Prostate gland (tissue), 2 donors: ENCODE data around the gene AMOTL1. TPM values are rescaled to one million over a fixed set of nuclear protein-coding genes. Genes with fewer than 3 reads are reported as not detected.

Source experiments
- DNase-seq: peaks from one replicate; pipeline ENCODE4 v3.0.0-alpha.2; 2019; ENCODE audit warnings: low spot score
- H3K27ac ChIP-seq, 2 donors: fragments of 200-600 bp; sonication (generic); 2 replicates each; pipeline ENCODE4 v1.5.1; 2017 to 2019
- H3K27me3 ChIP-seq: fragments of 200-600 bp; sonication (generic); replicated peaks from 2 replicates; pipeline ENCODE4 v1.5.1; 2019; ENCODE audit not compliant: insufficient read depth
- H3K36me3 ChIP-seq, 2 donors: fragments of 200-600 bp; sonication (generic); 1 replicate in 1 of 2; 2 replicates in 1 of 2; pipeline versions ENCODE4 v1.5.1 to v1.8.1; 2017 to 2019
- H3K4me1 ChIP-seq: fragments of 200-600 bp; sonication (generic); replicated peaks from 2 replicates; pipeline ENCODE4 v1.5.1; 2019
- H3K4me3 ChIP-seq, 2 donors: fragments of 200-600 bp; sonication (generic); 2 replicates each; pipeline ENCODE4 v1.5.1; 2017 to 2019
- H3K9me3 ChIP-seq: fragments of 200-600 bp; sonication (generic); 2 replicates; pipeline ENCODE4 v1.5.1; 2017
- CTCF ChIP-seq, 4 experiments: fragments of 200-600 bp in 2 of 4; fragments of 450-650 bp in 2 of 4; sonication (generic) in 2 of 4; IDR thresholded peaks; 1 replicate in 3 of 4; 2 replicates in 1 of 4; pipeline ENCODE4 v1.5.1; 2016 to 2019; ENCODE audit warnings: antibody characterized with exemption in 4 of 4, mild to moderate bottlenecking in 2 of 4, moderate library complexity in 2 of 4
- POLR2A ChIP-seq: fragments of 450-650 bp; IDR thresholded peaks from one replicate; pipeline ENCODE4 v1.6.1; 2016; ENCODE audit warnings: antibody characterized with exemption, mild to moderate bottlenecking
- POLR2AphosphoS5 ChIP-seq: sonication (generic); formaldehyde crosslinking; IDR thresholded peaks from one replicate; pipeline ENCODE4 v1.6.1; 2017; ENCODE audit warnings: antibody characterized with exemption
- WGBS: methylation state at CpG from one replicate; pipeline ENCODE4 v1.1.5; 2018; 5-methylcytosine and 5-hydroxymethylcytosine counted together
- intact Hi-C: fragments of 100-400 bp; cut with DNase I; formaldehyde crosslinking; loops from one replicate; pipeline ENCODE4 v1.14.2; 2022
- total RNA-seq, 2 donors: library from RNA; depleted of rRNA; stranded (reverse); fragments of >200 nt; gene quantifications; one replicate each; pipeline ENCODE4 v1.1.0, GENCODE V29; 2016

Gene AMOTL1
- total RNA-seq, 2 donors from 2014 or later, result 49.2 to 67.2 TPM

- TF ChIP-seq POLR2AphosphoS5 (no peak), CTCF (IDR thresholded peaks at IDR 0.05) (no peak), POLR2A (no peak)
- WGBS, result 53% methylated on average over 5 of the region's 5 CpGs
- intact Hi-C loops, result loop anchor here (5.0 to 10.0 kb wide), 2 partner anchors 109 to 252 kb away; partner anchors contain the start of gene AMOTL1
- Histone ChIP-seq H3K27me3 (no peaks in the 10 kb centered on the region), H3K4me1 (no peaks in the 10 kb centered on the region), H3K36me3 (no peaks in the 10 kb centered on the region), H3K27ac (no peak overlapping the region), H3K4me3 (no peak overlapping the region), H3K9me3 (no peaks in the 10 kb centered on the region)
- DNase-seq, result no peak
These were observed 105.9 kb downstream of the AMOTL1 start for GRCh38 chr11:94873916-94874540.

GRCh38 chr11:94876222-94876621, 108.1 kb downstream of the AMOTL1 start:
- Histone ChIP-seq H3K27me3 (no peaks in the 10 kb centered on the region), H3K4me3 (no peak overlapping the region), H3K27ac (peak overlapping the region; percentile 58 to 67), H3K9me3 (no peaks in the 10 kb centered on the region), H3K36me3 (no peaks in the 10 kb centered on the region), H3K4me1 (no peaks in the 10 kb centered on the region)
- no peak for DNase-seq
- intact Hi-C loops, result loop anchor here (5.0 to 10.0 kb wide), 2 partner anchors 89 to 111 kb away; partner anchors contain the start of gene AMOTL1
- WGBS, result 75% methylated on average over 8 of the region's 8 CpGs
- no peak for TF ChIP-seq POLR2A
- TF ChIP-seq POLR2AphosphoS5, result no peak
- no peak for TF ChIP-seq CTCF (IDR thresholded peaks at IDR 0.05)

- no peak overlapping the region for H3K4me3 ChIP-seq
- H3K27ac ChIP-seq, result peak overlapping the region; percentile 58 to 67
- no peaks in the 10 kb centered on the region for H3K27me3 ChIP-seq
- H3K9me3 ChIP-seq, result no peaks in the 10 kb centered on the region
- 28% methylated on average over 12 of the region's 12 CpGs for WGBS
- no peaks in the 10 kb centered on the region for H3K4me1 ChIP-seq
- intact Hi-C loops, result loop anchor here (5.0 to 10.0 kb wide), 2 partner anchors 90 to 112 kb away; partner anchors contain the start of gene AMOTL1
- H3K36me3 ChIP-seq, result no peaks in the 10 kb centered on the region
- peak; percentile 48 for DNase-seq
- TF ChIP-seq POLR2A, result no peak
- TF ChIP-seq CTCF (IDR thresholded peaks at IDR 0.05), result peak in 1 of 4 experiments; percentile 32
- peak; percentile 75 for TF ChIP-seq POLR2AphosphoS5
These were observed 108.7 kb downstream of the AMOTL1 start for GRCh38 chr11:94876645-94877442.

GRCh38 chr11:94877443-94878200, 109.5 kb downstream of the AMOTL1 start:
- Histone ChIP-seq H3K27ac (peak overlapping the region; percentile 58 to 67), H3K36me3 (no peaks in the 10 kb centered on the region), H3K4me1 (no peaks in the 10 kb centered on the region), H3K4me3 (no peak overlapping the region), H3K9me3 (no peaks in the 10 kb centered on the region), H3K27me3 (no peaks in the 10 kb centered on the region)
- no peak for DNase-seq
- TF ChIP-seq POLR2AphosphoS5, result no peak
- 78% methylated on average over 11 of the region's 11 CpGs for WGBS
- intact Hi-C loops, result loop anchor here (5.0 to 10.0 kb wide), 2 partner anchors 90 to 113 kb away; partner anchors contain the start of gene AMOTL1

GRCh38 chr11:94879006-94879405, 110.8 kb downstream of the AMOTL1 start:
- Histone ChIP-seq H3K36me3 (no peaks in the 10 kb centered on the region), H3K27me3 (no peaks in the 10 kb centered on the region), H3K4me1 (no peaks in the 10 kb centered on the region), H3K27ac (no peak overlapping the region), H3K9me3 (no peaks in the 10 kb centered on the region), H3K4me3 (no peak overlapping the region)
- intact Hi-C loops, result loop anchor here (5.0 to 10.0 kb wide), 2 partner anchors 92 to 114 kb away; partner anchors contain the start of gene AMOTL1
- DNase-seq, result no peak
- 94% methylated on average over 2 of the region's 2 CpGs for WGBS
- no peak for TF ChIP-seq POLR2A
